A549 (cell line): ENCODE results near the gene BNC2. TPM values are rescaled to one million over a fixed set of nuclear protein-coding genes. Genes with fewer than 3 reads are reported as not detected.
"Not testable (repeated sequence)": the region's sequence is repeated elsewhere in the genome, so short reads cannot be mapped to it uniquely, and the experiment has no call there.

ENCODE experiments used
- ATAC-seq, 2 experiments: fragments of 200-7000 bp in 1 of 2; fragments of >200 bp in 1 of 2; cut with Nextera tagmentation in 1 of 2; cut with Tn5 transposase in 1 of 2; 3 replicates each; pipeline versions ENCODE4 v1.8.0 to v1.9.1; 2018 to 2020; ENCODE audit warnings: mild to moderate bottlenecking in 1 of 2, moderate library complexity in 1 of 2
- CTCF ChIA-PET: fragments of 300-600 bp; sonication (Branson Sonifier 250); formaldehyde crosslinking; extraction: SDS; loops from one replicate; lab custom pipeline; 2021; ENCODE audit warnings: antibody characterized with exemption, inconsistent platforms; lab: Yijun Ruan, JAX
- POLR2A ChIA-PET: fragments of 350-600 bp; formaldehyde crosslinking; extraction: SDS; loops from one replicate; lab custom pipeline; 2021; ENCODE audit warnings: antibody characterized with exemption, inconsistent platforms; lab: Yijun Ruan, JAX
- DNase-seq, 2 experiments: peaks; one replicate each; pipeline versions ENCODE4 v3.0.0 to v3.0.0-alpha.2; 2011 to 2016; ENCODE audit warnings: low read depth in 1 of 2, low spot score in 1 of 2
- FAIRE-seq: peaks from 2 replicates; lab custom pipeline; 2011; peaks lifted over from hg19 to GRCh38; lab: Jason Lieb, UNC
- H3K27ac ChIP-seq, 2 experiments: fragments of >200 bp; sonication (Bioruptor Twin); formaldehyde crosslinking; 3 replicates each; pipeline ENCODE4 v1.5.1; 2016 to 2017
- H3K4me1 ChIP-seq: fragments of >200 bp; sonication (Bioruptor Twin); formaldehyde crosslinking; 3 replicates; pipeline ENCODE4 v1.6.1; 2016
- H3K4me2 ChIP-seq: fragments of >200 bp; sonication (Bioruptor Twin); formaldehyde crosslinking; 3 replicates; pipeline ENCODE4 v1.6.1; 2016
- H3K4me3 ChIP-seq: fragments of >200 bp; sonication (Bioruptor Twin); formaldehyde crosslinking; 3 replicates; pipeline ENCODE4 v1.5.1; 2016
- H3K9me3 ChIP-seq: fragments of >200 bp; sonication (Bioruptor Twin); formaldehyde crosslinking; 3 replicates; pipeline ENCODE4 v1.6.1; 2016
- BHLHE40 ChIP-seq: IDR thresholded peaks from 2 replicates; pipeline ENCODE4 v1.6.1; 2012; ENCODE audit warnings: low read depth, low read length, inconsistent platforms
- CBX8 ChIP-seq: fragments of 200-600 bp; sonication (generic); IDR thresholded peaks from 2 replicates; pipeline ENCODE4 v1.6.1; 2016
- CHD2 ChIP-seq: fragments of 150-350 bp; IDR thresholded peaks from 2 replicates; pipeline ENCODE4 v1.6.1; 2014; ENCODE audit warnings: low read length; ENCODE audit not compliant: partially characterized antibody
- EHF ChIP-seq: fragments of 250-450 bp; sonication (Bioruptor Pico); IDR thresholded peaks from 2 replicates; pipeline ENCODE4 v1.5.0; 2020; ENCODE audit warnings: mild to moderate bottlenecking
- FOSB ChIP-seq: fragments of 250-450 bp; sonication (Bioruptor Pico); IDR thresholded peaks from 2 replicates; pipeline ENCODE4 v1.5.0; 2020; ENCODE audit warnings: mild to moderate bottlenecking, moderate library complexity
- FOSL2 ChIP-seq, 2 experiments: fragments of 450-650 bp in 1 of 2; fragments of >200 bp in 1 of 2; sonication (Bioruptor Twin) in 1 of 2; formaldehyde crosslinking; IDR thresholded peaks; 2 replicates each; pipeline versions ENCODE4 v1.5.0 to v1.6.1; 2016 to 2020; ENCODE audit warnings: mild to moderate bottlenecking in 1 of 2, moderate library complexity in 1 of 2
- HDAC2 ChIP-seq: fragments of 200-600 bp; sonication (generic); IDR thresholded peaks from 2 replicates; pipeline ENCODE4 v1.6.1; 2016
- HEYL ChIP-seq: fragments of 250-450 bp; sonication (Bioruptor Pico); IDR thresholded peaks from 2 replicates; pipeline ENCODE4 v1.8.0; 2021; ENCODE audit warnings: mild to moderate bottlenecking, moderate library complexity
- HOXA7 ChIP-seq: fragments of 250-450 bp; sonication (Bioruptor Pico); IDR thresholded peaks from 2 replicates; pipeline ENCODE4 v1.5.0; 2020; ENCODE audit warnings: mild to moderate bottlenecking, moderate library complexity
- HOXB13 ChIP-seq: fragments of 250-450 bp; sonication (Bioruptor Pico); IDR thresholded peaks from 2 replicates; pipeline ENCODE4 v1.5.0; 2020; ENCODE audit warnings: low read depth, mild to moderate bottlenecking, moderate library complexity
- HOXB5 ChIP-seq: fragments of 250-450 bp; sonication (Bioruptor Pico); IDR thresholded peaks from 2 replicates; pipeline ENCODE4 v1.5.0; 2020; ENCODE audit warnings: mild to moderate bottlenecking, moderate library complexity
- JUNB ChIP-seq: fragments of >200 bp; sonication (Bioruptor Twin); formaldehyde crosslinking; IDR thresholded peaks from 2 replicates; pipeline ENCODE4 v1.6.1; 2016
- KDM1A ChIP-seq: fragments of 200-600 bp; sonication (generic); IDR thresholded peaks from 2 replicates; pipeline ENCODE4 v1.6.1; 2016; ENCODE audit warnings: low read depth, mild to moderate bottlenecking
- MAFK ChIP-seq: fragments of 450-650 bp; IDR thresholded peaks from 2 replicates; pipeline ENCODE4 v1.6.1; 2014; ENCODE audit not compliant: partially characterized antibody
- MAX ChIP-seq: IDR thresholded peaks from 2 replicates; pipeline ENCODE4 v1.6.1; 2012
- MAZ ChIP-seq: fragments of 150-350 bp; IDR thresholded peaks from 2 replicates; pipeline ENCODE4 v1.6.1; 2014; ENCODE audit warnings: antibody characterized with exemption, low read depth, low read length, borderline replicate concordance
- NFE2L2 ChIP-seq: fragments of 150-350 bp; conservative IDR thresholded peaks from 2 replicates; pipeline ENCODE4 v1.6.1; 2014; ENCODE audit warnings: low read length
- NR3C1 ChIP-seq: fragments of >200 bp; sonication (Bioruptor Twin); formaldehyde crosslinking; IDR thresholded peaks from 3 replicates; pipeline ENCODE4 v1.6.1; 2017
- PBX3 ChIP-seq: IDR thresholded peaks from 2 replicates; pipeline ENCODE4 v1.6.1; 2012
- PHF8 ChIP-seq: fragments of 200-600 bp; sonication (generic); IDR thresholded peaks from 2 replicates; pipeline ENCODE4 v1.6.1; 2016; ENCODE audit warnings: low read depth, mild to moderate bottlenecking, antibody characterized with exemption, moderate library complexity, borderline replicate concordance
- POLR2A ChIP-seq: IDR thresholded peaks from 2 replicates; pipeline ENCODE4 v1.6.1; 2012; ENCODE audit warnings: mild to moderate bottlenecking, low read length
- POLR2AphosphoS2 ChIP-seq: conservative IDR thresholded peaks from 2 replicates; pipeline ENCODE4 v1.6.1; 2012; ENCODE audit warnings: low read length, improper control_type of control experiment, inconsistent platforms
- RARB ChIP-seq: fragments of 250-450 bp; sonication (Bioruptor Pico); IDR thresholded peaks from 2 replicates; pipeline ENCODE4 v1.8.0; 2021; ENCODE audit warnings: mild to moderate bottlenecking, moderate library complexity
- RCOR1 ChIP-seq: fragments of 150-350 bp; IDR thresholded peaks from 2 replicates; pipeline ENCODE4 v1.6.1; 2014; ENCODE audit warnings: antibody characterized with exemption, low read length, low read depth
- REST ChIP-seq: fragments of 200-600 bp; sonication (generic); IDR thresholded peaks from 2 replicates; pipeline ENCODE4 v1.6.1; 2016; ENCODE audit warnings: antibody characterized with exemption, mild to moderate bottlenecking, moderate library complexity
- RNF2 ChIP-seq: fragments of 200-600 bp; sonication (generic); IDR thresholded peaks from 2 replicates; pipeline ENCODE4 v1.6.1; 2016; ENCODE audit warnings: low read depth, mild to moderate bottlenecking, antibody characterized with exemption, moderate library complexity, borderline replicate concordance
- SMC3 ChIP-seq: fragments of >200 bp; sonication (Bioruptor Twin); formaldehyde crosslinking; IDR thresholded peaks from 3 replicates; pipeline ENCODE4 v1.6.1; 2018; ENCODE audit warnings: inconsistent platforms
- SREBF2 ChIP-seq: fragments of 450-650 bp; IDR thresholded peaks from 2 replicates; pipeline ENCODE4 v1.6.1; 2014; ENCODE audit warnings: mild to moderate bottlenecking, moderate library complexity
- TP53 ChIP-seq: fragments of 250-450 bp; sonication (Bioruptor Pico); IDR thresholded peaks from 2 replicates; pipeline ENCODE4 v1.5.0; 2021; ENCODE audit warnings: mild to moderate bottlenecking, moderate library complexity
- ZFP36 ChIP-seq: fragments of 450-650 bp; IDR thresholded peaks from 2 replicates; pipeline ENCODE4 v1.6.1; 2014; ENCODE audit warnings: borderline replicate concordance; ENCODE audit not compliant: partially characterized antibody
- ZNF302 ChIP-seq: fragments of 250-450 bp; sonication (Bioruptor Pico); IDR thresholded peaks from 2 replicates; pipeline ENCODE4 v1.9.0; 2021; ENCODE audit warnings: inconsistent platforms, mild to moderate bottlenecking, moderate library complexity
- WGBS: methylation state at CpG from one replicate; pipeline ENCODE4 v1.1.6; 2017; ENCODE audit errors: missing lambda C conversion rate; 5-methylcytosine and 5-hydroxymethylcytosine counted together
- polyA plus RNA-seq, 4 experiments: library from polyadenylated mRNA; depleted of rRNA in 3 of 4; stranded (reverse); fragments of >200 nt; fragmentation: RNase III in 1 of 4; extraction: RNeasy Plus Mini Kit Qiagen cat#74134 plus additional on column Dnase treatment in 1 of 4; gene quantifications; 2 replicates in 3 of 4; 3 replicates in 1 of 4; pipeline ENCODE4 v1.2.3, GENCODE V29; 2011 to 2017

BNC2 gene
- polyA plus RNA-seq, 2 of the 4 experiments (the other 2 are of a cell fraction), result 6.2 to 7.5 TPM

- no peak for TF ChIP-seq CBX8
- no peak for TF ChIP-seq POLR2AphosphoS2
- no peak for TF ChIP-seq EHF
- no peak for TF ChIP-seq RCOR1
- no peak for TF ChIP-seq FOSB (CRISPR knock-in tag)
These were observed 387.7 kb downstream of the BNC2 start (continued) for GRCh38 chr9:16482764-16483163.

- H3K9me3 ChIP-seq, DNase-seq, FAIRE-seq, H3K4me1 ChIP-seq, H3K4me3 ChIP-seq, CTCF ChIA-PET, H3K4me2 ChIP-seq, H3K27ac ChIP-seq, ATAC-seq, POLR2A ChIA-PET: not testable (repeated sequence)
- 96% methylated on average over 4 of the region's 20 CpGs for WGBS
These were observed 389.9 kb downstream of the BNC2 start for GRCh38 chr9:16480584-16480983.

GRCh38 chr9:16475996-16476395 is 394.5 kb downstream of the BNC2 start:
- no peak for DNase-seq
- H3K4me2 ChIP-seq, result no peak overlapping the region
- no peaks in the 10 kb centered on the region for H3K9me3 ChIP-seq
- TF ChIP-seq ZFP36, result no peak
- no peak for TF ChIP-seq TP53
- no peak for TF ChIP-seq MAX
- no peak for TF ChIP-seq HOXA7
- TF ChIP-seq FOSL2 (IDR thresholded peaks at IDR 0.05), result no peak
- no peak for TF ChIP-seq FOSL2 (CRISPR knock-in tag; IDR thresholded peaks at IDR 0.05)
- no peak for TF ChIP-seq SMC3
- TF ChIP-seq ZNF302 (CRISPR knock-in tag), result no peak
- no peak for TF ChIP-seq KDM1A
- TF ChIP-seq RARB (CRISPR knock-in tag), result no peak
- TF ChIP-seq MAZ, result no peak
- TF ChIP-seq NFE2L2, result no peak
- no peak for TF ChIP-seq SREBF2
- TF ChIP-seq HOXB5, result no peak
- no peak for TF ChIP-seq HEYL
- no peak for TF ChIP-seq BHLHE40
- TF ChIP-seq, all 56 proteins: peak for 0
- WGBS, result 92% methylated on average over 7 of the region's 7 CpGs
- Histone ChIP-seq H3K4me3 (no peak overlapping the region), H3K4me1 (no peaks in the 10 kb centered on the region), H3K27ac (no peak overlapping the region)
- ChIA-PET POLR2A (no interaction called here), CTCF (interaction anchor here (1.1 to 1.5 kb wide), 3 partner anchors 12 to 47 kb away, joined by 3 read pairs; no protein-coding TSS in a partner anchor)
- ATAC-seq, result no peak
- FAIRE-seq, result no peak

- WGBS, result 83% methylated on average over 3 of the region's 3 CpGs
- no peak overlapping the region for H3K4me2 ChIP-seq
- FAIRE-seq (peak; percentile 28), ATAC-seq (no peak), DNase-seq (no peak)
- CTCF ChIA-PET, result interaction anchor here (1.3 to 1.5 kb wide), 2 partner anchors 12 to 13 kb away, joined by 3 to 6 read pairs; no protein-coding TSS in a partner anchor
- H3K4me1 ChIP-seq, result no peaks in the 10 kb centered on the region
- no peaks in the 10 kb centered on the region for H3K9me3 ChIP-seq
- H3K4me3 ChIP-seq, result no peak overlapping the region
- H3K27ac ChIP-seq, result no peak overlapping the region
- POLR2A ChIA-PET, result no interaction called here
- TF ChIP-seq RNF2 (no peak), PBX3 (no peak), CBX8 (no peak), PHF8 (no peak), MAFK (no peak), REST (no peak), NR3C1 (no peak), JUNB (no peak), EHF (no peak), MAX (no peak), SREBF2 (no peak), HDAC2 (no peak), POLR2A (no peak), CHD2 (no peak), HOXB13 (CRISPR knock-in tag) (no peak)
These were observed 395.2 kb downstream of the BNC2 start for GRCh38 chr9:16475257-16475656.
